SJCRH30 (cell line): ENCODE measurements around the gene MAP2K4. TPM values are rescaled to one million over a fixed set of nuclear protein-coding genes. Genes with fewer than 3 reads are reported as not detected.
"Not testable (repeated sequence)": the region's sequence is repeated elsewhere in the genome, so short reads cannot be mapped to it uniquely, and the experiment has no call there.

Experiments used
- DNase-seq, 2 experiments: peaks; one replicate each; pipeline ENCODE4 v3.0.0-alpha.2; 2015 to 2020
- H3K27ac ChIP-seq: fragments of 250-450 bp; sonication (Bioruptor Pico); 2 replicates; pipeline ENCODE4 v1.5.1; 2020; ENCODE audit warnings: mild to moderate bottlenecking, moderate library complexity
- H3K27me3 ChIP-seq: fragments of 250-450 bp; sonication (Bioruptor Pico); 2 replicates; pipeline ENCODE4 v1.5.1; 2020; ENCODE audit warnings: mild to moderate bottlenecking, moderate library complexity
- H3K36me3 ChIP-seq: fragments of 250-450 bp; sonication (Bioruptor Pico); 2 replicates; pipeline ENCODE4 v1.5.1; 2020; ENCODE audit warnings: mild to moderate bottlenecking, moderate library complexity
- H3K4me1 ChIP-seq: fragments of 250-450 bp; sonication (Bioruptor Pico); 2 replicates; pipeline ENCODE4 v1.5.1; 2020; ENCODE audit warnings: mild to moderate bottlenecking, moderate library complexity
- H3K4me3 ChIP-seq: fragments of 250-450 bp; sonication (Bioruptor Pico); 2 replicates; pipeline ENCODE4 v1.5.1; 2020; ENCODE audit warnings: mild to moderate bottlenecking, moderate library complexity
- H3K9me3 ChIP-seq: fragments of 250-450 bp; sonication (Bioruptor Pico); replicated peaks from 2 replicates; pipeline ENCODE4 v1.5.1; 2020; ENCODE audit warnings: mild to moderate bottlenecking, moderate library complexity
- total RNA-seq: library from RNA; depleted of rRNA; stranded (reverse); fragments of >200 nt; shearing (Covaris generic); gene quantifications from 2 replicates; pipeline ENCODE4 v1.2.3, GENCODE V29; 2014; rRNA removed

MAP2K4 gene
- total RNA-seq, result 27.3 and 28.1 TPM in 2 replicates

GRCh38 chr17:12020642-12021622 lies at the start of gene MAP2K4:
Gene MAP2K4 (plus strand): TSS chr17:12020877. CDS start chr17:12020887, 10 bp downstream.
- H3K27ac ChIP-seq, result no peak within 1 kb of the TSS; the same call in 1 of the 2 replicates
- H3K4me3 ChIP-seq, result peak within 1 kb of the TSS; percentile 94
- no peaks in the 10 kb centered on the region for H3K36me3 ChIP-seq
- H3K9me3 ChIP-seq, result no peaks in the 10 kb centered on the region
- H3K27me3 ChIP-seq, result no peaks in the 10 kb centered on the region
- peak; percentile 79 to 84 for DNase-seq
- no peaks in the 10 kb centered on the region for H3K4me1 ChIP-seq

GRCh38 chr17:11972741-11973140 lies 47.9 kb upstream of the MAP2K4 start:
- not testable (repeated sequence) for H3K4me1 ChIP-seq, H3K9me3 ChIP-seq, H3K4me3 ChIP-seq, H3K27me3 ChIP-seq, H3K36me3 ChIP-seq, H3K27ac ChIP-seq, DNase-seq

- Histone ChIP-seq H3K4me1 (no peaks in the 10 kb centered on the region), H3K27me3 (no peaks in the 10 kb centered on the region), H3K36me3 (no peaks in the 10 kb centered on the region), H3K27ac (no peak overlapping the region), H3K4me3 (no peak overlapping the region), H3K9me3 (no peaks in the 10 kb centered on the region)
- DNase-seq, result no peak
Observed at GRCh38 chr17:11979795-11980194, 40.9 kb upstream of the MAP2K4 start.

GRCh38 chr17:11980813-11981212 lies 39.9 kb upstream of the MAP2K4 start:
- DNase-seq, result no peak
- Histone ChIP-seq H3K9me3 (no peaks in the 10 kb centered on the region), H3K4me1 (no peaks in the 10 kb centered on the region), H3K27ac (no peak overlapping the region), H3K27me3 (no peaks in the 10 kb centered on the region), H3K4me3 (no peak overlapping the region), H3K36me3 (no peaks in the 10 kb centered on the region)

- no peaks in the 10 kb centered on the region for H3K36me3 ChIP-seq
- H3K27ac ChIP-seq, result no peak overlapping the region
- H3K9me3 ChIP-seq, result no peaks in the 10 kb centered on the region
- no peak for DNase-seq
- no peaks in the 10 kb centered on the region for H3K4me1 ChIP-seq
- no peak overlapping the region for H3K4me3 ChIP-seq
- no peaks in the 10 kb centered on the region for H3K27me3 ChIP-seq
Observed at GRCh38 chr17:11981862-11982261, 38.8 kb upstream of the MAP2K4 start.

- DNase-seq, result no peak
- Histone ChIP-seq H3K4me1 (no peaks in the 10 kb centered on the region), H3K27ac (no peak overlapping the region), H3K36me3 (no peaks in the 10 kb centered on the region), H3K9me3 (no peaks in the 10 kb centered on the region), H3K27me3 (no peaks in the 10 kb centered on the region), H3K4me3 (no peak overlapping the region)
Observed at GRCh38 chr17:11986179-11986941, 34.3 kb upstream of the MAP2K4 start.

GRCh38 chr17:11986942-11987329 lies 33.7 kb upstream of the MAP2K4 start:
- H3K9me3 ChIP-seq, result no peaks in the 10 kb centered on the region
- H3K27me3 ChIP-seq, result no peaks in the 10 kb centered on the region
- H3K36me3 ChIP-seq, result no peaks in the 10 kb centered on the region
- no peaks in the 10 kb centered on the region for H3K4me1 ChIP-seq
- no peak overlapping the region for H3K4me3 ChIP-seq
- H3K27ac ChIP-seq, result no peak overlapping the region
- peak in 1 of 2 experiments; percentile 55 for DNase-seq

GRCh38 chr17:11990363-11990983 lies 30.2 kb upstream of the MAP2K4 start:
- Histone ChIP-seq H3K36me3 (no peaks in the 10 kb centered on the region), H3K27me3 (no peaks in the 10 kb centered on the region), H3K4me1 (no peaks in the 10 kb centered on the region), H3K9me3 (no peaks in the 10 kb centered on the region), H3K27ac (no peak overlapping the region), H3K4me3 (no peak overlapping the region)
- DNase-seq, result no peak

- Histone ChIP-seq H3K9me3 (no peaks in the 10 kb centered on the region), H3K36me3 (no peaks in the 10 kb centered on the region), H3K4me3 (no peak overlapping the region), H3K4me1 (no peaks in the 10 kb centered on the region), H3K27ac (no peak overlapping the region), H3K27me3 (no peaks in the 10 kb centered on the region)
- DNase-seq, result no peak
Observed at GRCh38 chr17:11991461-11991860, 29.2 kb upstream of the MAP2K4 start.

- Histone ChIP-seq H3K4me3 (peak overlapping the region; percentile 76), H3K27me3 (no peaks in the 10 kb centered on the region), H3K36me3 (no peaks in the 10 kb centered on the region), H3K27ac (peak overlapping the region; percentile 49), H3K4me1 (no peaks in the 10 kb centered on the region; the same call in 1 of the 2 replicates), H3K9me3 (no peaks in the 10 kb centered on the region)
- peak; percentile 63 to 75 for DNase-seq
Observed at GRCh38 chr17:11996722-11997146, 23.9 kb upstream of the MAP2K4 start.

- Histone ChIP-seq H3K4me3 (peak within 1 kb of the TSS; percentile 76), H3K36me3 (no peaks in the 10 kb centered on the region), H3K4me1 (no peaks in the 10 kb centered on the region; the same call in 1 of the 2 replicates), H3K9me3 (no peaks in the 10 kb centered on the region), H3K27ac (peak within 1 kb of the TSS; percentile 49), H3K27me3 (no peaks in the 10 kb centered on the region)
- DNase-seq, result peak; percentile 93
Observed at GRCh38 chr17:11997147-11997971, 23.3 kb upstream of the MAP2K4 start, which contains the start of gene ZNF18. Gene ZNF18 (minus strand): TSS chr17:11997475. CDS start chr17:11992829, 4,646 bp downstream.

- DNase-seq, result no peak
- Histone ChIP-seq H3K27ac (peak overlapping the region; percentile 25; the same call in 1 of the 2 replicates), H3K4me3 (peak overlapping the region; percentile 76), H3K9me3 (no peaks in the 10 kb centered on the region), H3K4me1 (no peaks in the 10 kb centered on the region; the same call in 1 of the 2 replicates), H3K27me3 (no peaks in the 10 kb centered on the region), H3K36me3 (no peaks in the 10 kb centered on the region)
Observed at GRCh38 chr17:11997972-11998233, 22.8 kb upstream of the MAP2K4 start.

- H3K9me3 ChIP-seq, result no peaks in the 10 kb centered on the region
- H3K4me1 ChIP-seq, result no peaks in the 10 kb centered on the region; the same call in 1 of the 2 replicates
- H3K4me3 ChIP-seq, result no peak overlapping the region
- H3K27me3 ChIP-seq, result no peaks in the 10 kb centered on the region
- DNase-seq, result no peak
- no peak overlapping the region for H3K27ac ChIP-seq
- H3K36me3 ChIP-seq, result no peaks in the 10 kb centered on the region
Observed at GRCh38 chr17:11999696-12000095, 21.0 kb upstream of the MAP2K4 start.

- Histone ChIP-seq H3K36me3 (no peaks in the 10 kb centered on the region), H3K9me3 (no peaks in the 10 kb centered on the region), H3K27ac (no peak overlapping the region), H3K4me3 (no peak overlapping the region), H3K4me1 (no peaks in the 10 kb centered on the region), H3K27me3 (no peaks in the 10 kb centered on the region)
- no peak for DNase-seq
Observed at GRCh38 chr17:12007466-12007865, 13.2 kb upstream of the MAP2K4 start.
